NCI-H774 (cell line): ENCODE data around the gene GAPDHS.

ENCODE experiments used
- DNase-seq: peaks from one replicate; lab custom pipeline; 2025; lab: John Stamatoyannopoulos, UW

GAPDHS gene

GRCh38 chr19:35533201-35533821 is at the start of gene GAPDHS:
GAPDHS (plus strand) TSS chr19:35533456; CDS start chr19:35533528, 72 bp downstream.
- DNase-seq, result no peak

GRCh38 chr19:35484252-35485036 is 48.8 kb upstream of the GAPDHS start:
- DNase-seq, result no peak

- no peak for DNase-seq
These were observed 47.0 kb upstream of the GAPDHS start for GRCh38 chr19:35486268-35486708.

- DNase-seq, result no peak
These were observed 45.5 kb upstream of the GAPDHS start for GRCh38 chr19:35487656-35488182.

GRCh38 chr19:35488677-35489076 is 44.6 kb upstream of the GAPDHS start:
- DNase-seq, result no peak

- DNase-seq, result no peak
These were observed 42.9 kb upstream of the GAPDHS start, which contains the start of gene KRTDAP for GRCh38 chr19:35490364-35490763. KRTDAP (minus strand) TSS chr19:35490464; CDS start chr19:35490442, 22 bp downstream.

- DNase-seq, result no peak
These were observed 41.4 kb upstream of the GAPDHS start for GRCh38 chr19:35491836-35492360.

- DNase-seq, result no peak
These were observed 39.3 kb upstream of the GAPDHS start for GRCh38 chr19:35493971-35494370.

GRCh38 chr19:35495107-35496064 is 37.9 kb upstream of the GAPDHS start:
- peak; percentile 39 for DNase-seq

- DNase-seq, result no peak
These were observed 35.9 kb upstream of the GAPDHS start for GRCh38 chr19:35497406-35497805.

- DNase-seq, result no peak
These were observed 35.0 kb upstream of the GAPDHS start for GRCh38 chr19:35498220-35498619.

- DNase-seq, result no peak
These were observed 34.2 kb upstream of the GAPDHS start for GRCh38 chr19:35498984-35499527.

- DNase-seq, result no peak
These were observed 32.6 kb upstream of the GAPDHS start for GRCh38 chr19:35500611-35501010.

- no peak for DNase-seq
These were observed 31.6 kb upstream of the GAPDHS start for GRCh38 chr19:35501684-35502083.

- no peak for DNase-seq
These were observed 30.5 kb upstream of the GAPDHS start for GRCh38 chr19:35502751-35503150.

GRCh38 chr19:35506011-35506410 is 27.2 kb upstream of the GAPDHS start:
- DNase-seq, result no peak

- DNase-seq, result no peak
These were observed 25.7 kb upstream of the GAPDHS start for GRCh38 chr19:35507561-35507960.

GRCh38 chr19:35508129-35508528 is 25.1 kb upstream of the GAPDHS start:
- no peak for DNase-seq

GRCh38 chr19:35509018-35509652 is 24.1 kb upstream of the GAPDHS start:
- peak; percentile 11 for DNase-seq

GRCh38 chr19:35509861-35510625 is 23.2 kb upstream of the GAPDHS start:
- DNase-seq, result peak; percentile 48
